Stimulated activated CD4-positive, alpha-beta T cell treated with anti-CD3 and anti-CD28 coated beads, Interleukin-15, amount 100 ng/mL, for 24 hours (primary cell): Measurements from ENCODE around the gene C1QTNF5.
A peak's percentile ranks its signal among the peaks of the same experiment; 100 is the strongest.
"Not testable (repeated sequence)": the region's sequence is repeated elsewhere in the genome, so short reads cannot be mapped to it uniquely, and the experiment has no call there.

Source experiments
- DNase-seq: peaks from one replicate; pipeline ENCODE4 v3.0.0-alpha.2; 2020

C1QTNF5 gene, protein sequence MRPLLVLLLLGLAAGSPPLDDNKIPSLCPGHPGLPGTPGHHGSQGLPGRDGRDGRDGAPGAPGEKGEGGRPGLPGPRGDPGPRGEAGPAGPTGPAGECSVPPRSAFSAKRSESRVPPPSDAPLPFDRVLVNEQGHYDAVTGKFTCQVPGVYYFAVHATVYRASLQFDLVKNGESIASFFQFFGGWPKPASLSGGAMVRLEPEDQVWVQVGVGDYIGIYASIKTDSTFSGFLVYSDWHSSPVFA

GRCh38 chr11:119340335-119341221 is at the start of gene C1QTNF5:
C1QTNF5 (minus strand) TSS chr11:119340883; CDS start chr11:119340397, 486 bp downstream.
- DNase-seq: no peak

GRCh38 chr11:119389611-119390254 is 49.0 kb upstream of the C1QTNF5 start:
- DNase-seq: peak; percentile 31

DNA sequence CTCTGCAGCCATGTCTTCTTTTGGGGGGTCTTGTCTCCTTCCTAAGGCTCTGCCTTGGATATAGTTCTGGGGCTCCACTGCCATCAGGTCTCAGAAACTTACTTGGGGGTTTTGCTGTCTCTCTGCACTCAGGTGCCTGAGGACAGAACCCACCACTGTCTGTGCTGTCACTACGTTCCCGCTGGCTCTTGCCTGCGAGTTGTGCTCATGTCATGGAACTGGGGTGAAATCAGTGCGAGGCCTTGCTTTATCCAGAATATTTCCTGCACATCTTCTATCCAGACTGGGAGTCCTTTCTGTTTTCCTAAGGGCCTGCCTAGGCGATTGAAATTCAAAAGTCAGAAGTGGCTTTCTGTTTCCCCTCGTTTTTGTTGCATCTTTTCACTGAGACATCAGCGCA is 47.4 kb upstream of the C1QTNF5 start:
- DNase-seq: no peak

DNA sequence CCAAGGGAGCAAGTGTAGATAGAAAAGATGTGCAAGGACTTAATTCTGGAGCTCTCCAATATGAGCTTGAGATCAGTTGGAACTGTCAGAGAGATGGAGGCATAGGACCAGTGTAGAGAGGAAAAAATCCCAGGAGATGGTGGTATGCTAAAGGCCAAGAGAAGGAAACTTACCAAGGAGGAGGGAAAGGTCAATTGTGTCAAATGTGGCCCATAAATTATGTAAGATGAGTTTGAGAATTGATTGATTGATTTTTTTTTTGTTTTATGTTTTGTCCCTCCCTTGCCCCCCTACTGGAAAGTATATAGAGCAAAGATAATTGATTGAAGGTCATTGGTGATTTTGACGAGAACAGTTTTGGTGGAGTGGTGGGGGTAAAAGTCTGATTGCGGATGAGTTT is 43.6 kb upstream of the C1QTNF5 start:
- no peak for DNase-seq

GRCh38 chr11:119382513-119382912 is 41.8 kb upstream of the C1QTNF5 start:
- not testable (repeated sequence) for DNase-seq

DNA sequence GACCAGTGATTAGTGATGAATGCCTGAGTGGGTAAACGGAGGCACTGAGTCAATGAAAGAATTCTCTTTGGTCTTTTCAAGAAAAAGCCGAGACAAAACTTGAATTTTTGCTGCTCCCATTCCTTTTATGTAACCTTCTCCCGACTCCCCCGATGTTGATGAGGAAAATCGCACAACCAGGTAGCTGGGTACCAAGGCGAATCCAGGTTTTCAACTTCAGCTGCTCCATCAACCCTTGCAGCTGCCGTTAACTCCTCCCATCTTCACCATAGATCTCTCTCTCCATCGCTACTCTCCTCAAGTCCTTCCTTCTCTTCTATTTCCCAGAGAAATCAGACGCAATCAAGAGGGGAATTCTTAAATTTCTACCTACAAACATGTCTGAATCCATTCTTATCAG is 41.4 kb upstream of the C1QTNF5 start:
- no peak for DNase-seq

GRCh38 chr11:119381181-119381988 is 40.7 kb upstream of the C1QTNF5 start, which contains the start of gene USP2:
USP2 (minus strand) TSS chr11:119381690; CDS start chr11:119373480, 8,210 bp downstream.
- peak; percentile 98 for DNase-seq

- DNase-seq: no peak
These were observed 40.1 kb upstream of the C1QTNF5 start for GRCh38 chr11:119380827-119381180.

DNA sequence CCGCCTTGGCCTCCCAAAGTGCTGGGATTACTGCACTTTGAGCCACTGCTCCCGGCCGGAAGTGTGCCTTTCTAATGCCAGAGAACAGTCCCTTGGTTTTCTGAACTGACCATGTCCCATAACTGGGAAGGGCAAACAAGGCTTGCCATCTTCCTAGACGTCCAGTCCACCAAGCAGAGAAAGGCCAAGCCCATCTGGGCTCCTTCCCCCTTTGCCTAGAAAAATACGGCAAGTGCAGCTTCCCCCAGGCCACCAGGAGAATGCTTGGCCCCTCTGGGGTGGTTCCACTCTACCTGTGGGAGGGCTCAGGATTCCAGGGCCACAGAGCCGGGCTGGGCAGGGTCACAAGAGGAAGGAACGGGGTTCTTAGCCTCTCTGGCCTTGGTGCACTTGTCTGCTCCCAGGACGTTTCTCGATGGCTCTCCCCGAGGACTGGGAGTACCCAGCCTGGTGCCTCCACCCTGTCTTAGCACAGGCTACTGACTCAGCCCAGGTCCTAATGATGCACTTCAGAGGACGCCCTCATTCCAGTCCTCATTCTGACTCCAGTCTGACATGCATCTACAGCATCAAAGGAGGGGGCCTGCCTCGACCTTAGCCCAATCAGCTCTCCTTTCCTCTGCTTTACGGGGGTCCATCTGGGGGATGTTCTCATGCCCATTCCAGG is 39.6 kb upstream of the C1QTNF5 start:
- no peak for DNase-seq

GRCh38 chr11:119378851-119379465 is 38.3 kb upstream of the C1QTNF5 start:
- DNase-seq: no peak

DNA sequence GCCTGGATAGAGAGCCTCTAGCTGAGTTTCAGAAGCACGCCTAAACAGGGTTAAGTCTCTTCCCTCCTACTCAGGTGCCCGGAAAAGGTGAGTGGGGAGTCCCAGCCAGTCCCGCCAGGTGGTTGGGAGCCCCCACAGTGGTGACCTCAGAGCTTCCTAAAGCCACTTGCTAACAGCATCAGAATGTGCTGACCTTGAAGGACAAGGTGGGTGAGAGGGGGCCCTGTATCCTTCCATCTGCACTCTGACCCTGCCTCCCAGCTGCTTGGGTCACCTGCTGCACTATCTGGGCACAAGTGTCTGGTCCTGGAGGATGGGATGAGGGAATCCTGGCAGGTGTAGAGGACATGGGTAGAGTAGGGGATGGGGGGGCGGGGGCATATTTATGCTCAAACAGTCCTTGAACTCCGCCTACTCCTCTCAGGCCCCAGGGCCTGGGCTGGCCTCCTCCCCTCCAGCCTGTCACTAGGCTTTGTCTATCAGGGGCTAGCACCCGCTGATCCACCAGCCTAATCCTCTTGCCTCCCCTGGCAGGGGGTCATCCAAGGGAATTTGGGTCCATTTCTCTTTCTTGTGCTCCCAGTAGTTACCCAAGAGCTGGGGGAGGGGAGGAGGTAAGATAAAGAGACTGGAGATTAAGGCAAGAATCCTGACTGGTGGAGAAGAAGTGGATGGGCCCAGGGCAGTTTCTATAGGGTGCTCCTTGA is 37.4 kb upstream of the C1QTNF5 start:
- no peak for DNase-seq

GRCh38 chr11:119377112-119377901 is 36.6 kb upstream of the C1QTNF5 start:
- DNase-seq: no peak

DNA sequence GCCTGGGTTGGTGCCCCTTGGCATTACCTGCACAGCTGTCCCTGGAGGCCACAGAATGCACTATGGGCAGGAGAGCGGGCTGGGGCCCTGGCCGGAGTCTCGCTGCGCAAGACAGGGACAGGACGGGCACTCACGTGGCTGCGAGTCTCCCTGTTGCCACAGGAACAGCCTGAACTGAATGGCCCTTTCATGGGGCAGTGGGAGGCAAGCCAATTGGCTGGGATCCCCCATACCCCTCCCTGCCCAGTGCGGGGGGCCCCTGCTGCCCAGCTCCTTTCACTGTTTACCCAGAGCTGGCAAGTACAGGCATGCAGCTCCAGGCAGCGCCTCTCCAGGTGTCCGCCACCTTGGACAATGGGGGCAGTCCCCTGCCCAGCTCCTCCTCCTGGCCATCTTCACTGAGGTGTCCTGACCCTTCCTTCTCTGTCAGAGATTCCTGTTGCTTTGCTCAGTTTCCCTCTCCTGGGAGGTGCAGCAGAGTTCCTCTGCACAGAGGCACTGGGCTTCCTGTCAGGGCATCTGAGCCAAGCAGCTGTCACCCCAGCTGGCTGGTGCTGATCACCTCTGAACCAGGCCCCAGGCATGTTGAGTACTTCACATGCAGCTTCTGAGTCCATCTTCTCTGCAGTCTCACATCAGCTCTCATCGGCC is 35.6 kb upstream of the C1QTNF5 start:
- no peak for DNase-seq

GRCh38 chr11:119375337-119376196 is 34.9 kb upstream of the C1QTNF5 start:
- DNase-seq: no peak

DNA sequence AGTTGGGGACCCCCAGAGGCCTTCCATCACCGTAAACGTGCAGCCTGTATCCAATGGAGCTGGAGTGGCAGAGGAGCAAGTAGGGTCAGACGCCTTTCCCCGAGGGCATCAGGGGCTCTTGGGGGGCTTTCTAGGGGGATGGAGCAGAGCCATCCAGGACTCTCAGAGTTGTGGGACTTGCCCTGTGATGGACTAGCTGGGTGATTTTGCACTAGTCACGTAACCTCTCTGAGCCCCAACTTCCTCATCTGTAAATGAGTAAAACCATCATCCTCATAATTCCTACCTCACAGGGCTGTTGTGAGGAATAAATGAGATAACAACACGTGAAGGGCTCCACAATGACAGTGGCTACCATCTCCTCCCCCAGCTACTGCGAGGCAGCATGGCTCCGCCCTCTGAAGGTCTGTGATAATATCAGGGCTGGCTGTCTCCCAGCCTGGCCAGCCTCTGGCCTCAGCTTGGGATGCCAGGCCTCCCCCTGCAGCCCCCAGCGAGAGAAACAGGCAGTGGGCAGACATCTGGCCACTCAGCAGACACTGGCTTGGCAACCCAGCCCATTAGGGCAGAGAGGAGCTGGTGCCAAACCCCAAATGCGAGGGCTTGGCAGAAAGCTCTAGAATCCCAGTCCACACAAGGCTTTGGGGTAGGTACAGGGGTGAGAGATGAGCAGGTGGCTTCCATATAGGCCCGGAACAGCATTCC is 34.1 kb upstream of the C1QTNF5 start:
- DNase-seq: no peak

DNA sequence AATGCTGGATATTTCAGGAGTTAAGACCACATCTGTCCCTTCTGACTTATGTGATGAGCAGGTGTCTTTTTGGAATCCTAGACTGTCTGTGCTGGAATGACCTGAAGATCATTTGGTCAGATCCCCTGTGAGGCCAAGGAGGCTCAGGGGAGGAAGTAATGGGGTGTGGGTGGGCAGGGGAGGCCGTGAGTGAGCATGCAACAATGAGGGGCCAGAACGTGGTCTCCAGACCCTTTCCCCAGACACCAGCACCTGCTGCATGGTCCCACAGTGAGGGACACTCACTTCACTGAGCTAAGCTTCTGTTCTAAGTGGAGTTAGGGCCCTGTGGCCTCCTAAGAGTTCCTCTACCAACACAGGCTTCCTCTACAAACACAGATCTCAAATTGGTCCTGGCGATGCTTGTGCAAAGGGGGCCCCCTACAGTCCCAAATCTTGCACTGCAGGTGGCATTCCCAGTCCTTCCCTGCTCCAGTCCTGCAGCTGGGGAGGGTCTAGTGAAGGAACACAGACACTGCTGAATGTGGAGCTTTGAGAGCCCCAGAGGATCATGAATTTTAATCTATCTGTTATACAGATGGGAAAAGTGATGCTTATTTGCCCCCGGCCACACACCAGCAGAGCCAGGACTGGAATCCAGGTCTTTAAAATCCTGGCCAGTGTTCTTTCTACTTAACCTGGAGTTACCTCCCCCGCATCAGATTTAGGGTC is 33.4 kb upstream of the C1QTNF5 start:
- peak; percentile 55 for DNase-seq
